Lung (tissue), 12 donors: Measurements from ENCODE around the gene METRNL. TPM values are rescaled to one million over a fixed set of nuclear protein-coding genes. Genes with fewer than 3 reads are reported as not detected.
A peak's percentile ranks its signal among the peaks of the same experiment; 100 is the strongest.

Source experiments
- ATAC-seq: fragments of 200-7000 bp; cut with Tn5 transposase; one replicate; pipeline ENCODE4 v1.9.1; 2020; ENCODE audit warnings: moderate number of reproducible peaks; ENCODE audit not compliant: insufficient read depth, low FRiP score
- DNase-seq, 3 donors: peaks; one replicate each; pipeline ENCODE4 v3.0.0-alpha.2; 2013 to 2017
- H3K27ac ChIP-seq, 2 donors: one replicate each; pipeline ENCODE4 v1.5.1; 2013; ENCODE audit warnings: mild to moderate bottlenecking in 2 of 2, moderate library complexity in 2 of 2, control low read depth in 1 of 2, inconsistent platforms in 1 of 2, low read depth in 1 of 2, low read length in 1 of 2
- H3K27me3 ChIP-seq, 3 donors: one replicate each; pipeline ENCODE4 v1.5.1; 2013; ENCODE audit warnings: low read length in 2 of 3; ENCODE audit not compliant: control insufficient read depth in 3 of 3, insufficient read depth in 3 of 3
- H3K36me3 ChIP-seq, 4 donors: one replicate each; pipeline ENCODE4 v1.5.1; 2013; ENCODE audit warnings: low read length in 4 of 4, mild to moderate bottlenecking in 1 of 4, moderate library complexity in 1 of 4; ENCODE audit not compliant: control insufficient read depth in 4 of 4, insufficient read depth in 4 of 4
- H3K4me1 ChIP-seq, 5 donors: one replicate each; pipeline ENCODE4 v1.5.1; 2013; ENCODE audit warnings: low read length in 5 of 5, mild to moderate bottlenecking in 2 of 5, moderate library complexity in 1 of 5; ENCODE audit not compliant: control insufficient read depth in 5 of 5, insufficient read depth in 5 of 5
- H3K4me3 ChIP-seq: one replicate; pipeline ENCODE4 v1.5.1; 2013; ENCODE audit warnings: mild to moderate bottlenecking, control low read depth, moderate library complexity
- H3K9ac ChIP-seq, 2 donors: one replicate each; pipeline ENCODE4 v1.5.1; 2013; ENCODE audit warnings: low read length in 2 of 2, control low read depth in 1 of 2; ENCODE audit not compliant: insufficient read depth in 1 of 2
- H3K9me3 ChIP-seq, 4 donors: one replicate each; pipeline ENCODE4 v1.5.1; 2013; ENCODE audit warnings: low read length in 3 of 4, mild to moderate bottlenecking in 1 of 4, moderate library complexity in 1 of 4; ENCODE audit not compliant: control insufficient read depth in 4 of 4, insufficient read depth in 3 of 4
- WGBS, 2 donors: extraction: QIAGEN DNeasy Blood & Tissue Kit; methylation state at CpG; one replicate each; pipeline ENCODE4 v1.1.7; 2013; 5-methylcytosine and 5-hydroxymethylcytosine counted together
- polyA plus RNA-seq, 2 donors: library from polyadenylated mRNA; stranded (reverse); fragments of 200-250 nt; gene quantifications; one replicate each; pipeline ENCODE4 v1.2.1, GENCODE V29; 2013
- total RNA-seq, 2 donors: library from RNA; depleted of rRNA in 1 of 2; stranded (reverse); fragments of >200 nt in 1 of 2; gene quantifications; one replicate each; pipeline ENCODE4 v1.2.1, GENCODE V29; 2014 to 2021
- TF ChIP-seq, protein P1 (sequence below): IDR thresholded peaks from 2 replicates; pipeline ENCODE4 v1.5.1; 2012; ENCODE audit warnings: mild to moderate bottlenecking; ENCODE audit errors: control extremely low read depth, extremely low read depth
- donor health status: control.
- donor health status: control.
- donor health status: Bipolar disorder and iron deficiency.
- donor health status: healthy.
- donor health status: DM: yes; HTN: yes; CAD: no.

Gene METRNL
- total and polyA plus RNA-seq, 4 donors, result 48.2 to 181 (median 65.0) TPM

DNA sequence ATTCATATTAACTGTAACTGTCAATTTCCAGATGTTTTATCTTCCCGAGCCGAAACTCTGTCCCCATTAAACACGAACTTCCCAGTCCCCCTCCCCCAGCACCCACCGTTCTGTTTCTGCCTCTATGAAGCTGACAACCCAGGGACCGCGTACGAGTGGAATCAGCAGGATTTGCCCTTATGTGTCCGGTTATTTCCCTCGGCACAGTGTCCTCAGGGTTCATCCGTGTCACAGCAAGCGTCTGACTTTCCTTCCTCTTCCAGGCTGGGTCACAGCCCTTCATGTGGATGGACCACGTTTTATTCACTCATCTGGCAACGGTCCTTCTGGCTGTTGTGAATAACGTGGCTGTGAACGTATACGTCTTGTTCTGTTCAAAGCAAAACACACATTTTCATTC is 31.3 kb downstream of the METRNL start:
- H3K4me1 ChIP-seq, result peaks cover 3 to 38% (median 20%) of the 10 kb centered on the region in 5 donors
- WGBS, 2 donors, result 46 to 66% methylated on average over 16 of the region's 16 CpGs
- peak; percentile 63 to 86 (median 85) for DNase-seq
- peak overlapping the region in 1 of 2 donors; percentile 54 for H3K27ac ChIP-seq
- no peaks in the 10 kb centered on the region for H3K27me3 ChIP-seq
- ATAC-seq, result no peak
- peak overlapping the region in 1 of 2 donors; percentile 67 for H3K9ac ChIP-seq
- TF ChIP-seq, protein P1, sequence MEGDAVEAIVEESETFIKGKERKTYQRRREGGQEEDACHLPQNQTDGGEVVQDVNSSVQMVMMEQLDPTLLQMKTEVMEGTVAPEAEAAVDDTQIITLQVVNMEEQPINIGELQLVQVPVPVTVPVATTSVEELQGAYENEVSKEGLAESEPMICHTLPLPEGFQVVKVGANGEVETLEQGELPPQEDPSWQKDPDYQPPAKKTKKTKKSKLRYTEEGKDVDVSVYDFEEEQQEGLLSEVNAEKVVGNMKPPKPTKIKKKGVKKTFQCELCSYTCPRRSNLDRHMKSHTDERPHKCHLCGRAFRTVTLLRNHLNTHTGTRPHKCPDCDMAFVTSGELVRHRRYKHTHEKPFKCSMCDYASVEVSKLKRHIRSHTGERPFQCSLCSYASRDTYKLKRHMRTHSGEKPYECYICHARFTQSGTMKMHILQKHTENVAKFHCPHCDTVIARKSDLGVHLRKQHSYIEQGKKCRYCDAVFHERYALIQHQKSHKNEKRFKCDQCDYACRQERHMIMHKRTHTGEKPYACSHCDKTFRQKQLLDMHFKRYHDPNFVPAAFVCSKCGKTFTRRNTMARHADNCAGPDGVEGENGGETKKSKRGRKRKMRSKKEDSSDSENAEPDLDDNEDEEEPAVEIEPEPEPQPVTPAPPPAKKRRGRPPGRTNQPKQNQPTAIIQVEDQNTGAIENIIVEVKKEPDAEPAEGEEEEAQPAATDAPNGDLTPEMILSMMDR, result no peak
- no peak overlapping the region for H3K4me3 ChIP-seq
- no peaks in the 10 kb centered on the region for H3K9me3 ChIP-seq
- H3K36me3 ChIP-seq, result no peaks in the 10 kb centered on the region

DNA sequence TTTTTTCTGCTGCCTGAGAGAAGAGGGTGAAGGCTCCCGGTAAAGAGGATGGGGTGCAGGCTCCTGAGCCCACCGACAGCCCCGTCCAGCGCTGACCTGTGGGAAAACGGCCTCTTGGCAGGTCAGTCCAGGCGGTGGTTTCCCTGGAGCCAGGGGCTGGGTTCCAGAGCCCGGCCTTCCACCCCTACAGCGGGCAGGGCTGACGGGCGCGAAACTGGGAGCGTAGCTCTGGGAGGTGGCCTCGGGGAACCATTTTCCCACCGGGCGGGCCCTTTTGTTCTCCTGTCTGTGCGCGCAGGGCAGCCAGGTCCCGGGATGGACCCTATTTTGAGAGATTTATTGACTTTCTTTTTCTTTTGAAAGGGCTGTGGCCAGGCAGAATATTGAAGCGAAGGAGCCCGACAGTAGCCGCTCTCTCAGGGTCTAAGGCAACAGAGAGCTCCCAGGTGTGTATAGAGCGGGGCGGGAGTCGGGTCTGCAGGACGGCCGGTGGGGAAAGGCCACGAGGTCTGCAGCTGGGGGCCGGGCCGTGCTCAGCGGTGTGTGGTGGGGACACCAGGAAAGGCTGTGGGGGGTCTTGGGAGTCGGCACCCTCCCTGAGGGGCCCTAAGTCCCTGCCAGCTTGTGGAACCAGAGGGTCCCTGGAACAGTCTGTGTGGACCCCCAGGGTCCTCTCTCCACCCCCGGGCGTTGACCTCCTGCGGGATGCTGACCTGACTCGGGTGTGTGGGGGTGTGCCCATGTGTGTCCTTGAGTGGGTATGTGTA is 32.3 kb downstream of the METRNL start:
- Histone ChIP-seq H3K9ac (no peak overlapping the region), H3K27me3 (no peaks in the 10 kb centered on the region), H3K9me3 (no peaks in the 10 kb centered on the region), H3K27ac (no peak overlapping the region), H3K4me1 (peaks cover 3 to 29% (median 14%) of the 10 kb centered on the region in 5 donors), H3K36me3 (no peaks in the 10 kb centered on the region), H3K4me3 (no peak overlapping the region)
- TF ChIP-seq, protein P1, result no peak
- no peak for ATAC-seq
- 94 to 95% methylated on average over 34 to 35 of the region's 35 CpGs for WGBS, 2 donors
- no peak for DNase-seq

DNA sequence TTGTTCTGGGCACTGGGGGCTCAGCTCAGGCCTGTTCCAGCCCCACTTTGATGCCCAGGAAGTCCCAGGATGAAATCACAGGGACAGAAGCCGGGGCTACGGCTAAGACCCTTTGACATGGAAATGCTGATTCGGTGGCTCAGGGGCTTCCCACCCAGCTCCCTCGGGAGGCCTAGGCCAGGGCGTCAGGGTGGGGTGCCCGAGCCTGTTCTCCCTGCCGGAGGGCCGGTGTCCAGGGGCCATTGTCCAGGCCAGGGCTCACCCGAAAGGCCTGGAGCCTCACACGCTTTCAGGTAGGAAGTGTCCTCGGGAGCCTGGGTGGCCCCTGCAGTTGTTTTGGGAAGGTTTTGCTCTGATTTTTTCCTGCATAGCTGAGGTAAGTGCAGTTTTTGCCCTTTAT is 34.0 kb downstream of the METRNL start:
- TF ChIP-seq, protein P1, result no peak
- Histone ChIP-seq H3K36me3 (no peaks in the 10 kb centered on the region), H3K27ac (no peak overlapping the region), H3K9me3 (no peaks in the 10 kb centered on the region), H3K9ac (no peak overlapping the region), H3K27me3 (no peaks in the 10 kb centered on the region), H3K4me1 (peaks cover 3 to 25% (median 13%) of the 10 kb centered on the region in 5 donors), H3K4me3 (no peak overlapping the region)
- 93 to 99% methylated on average over 11 of the region's 11 CpGs for WGBS, 2 donors
- ATAC-seq (no peak), DNase-seq (no peak)
